Mesenchymal stem cell (in vitro differentiated cells and primary cell): ENCODE measurements around the gene CD151.

Source experiments
- DNase-seq: peaks from one replicate; pipeline ENCODE4 v3.0.0-alpha.2; 2013
- H2AFZ ChIP-seq: one replicate; pipeline ENCODE4 v1.6.1; 2013; ENCODE audit warnings: low read depth, mild to moderate bottlenecking, control low read depth, inconsistent platforms, low read length, moderate library complexity
- H2AK5ac ChIP-seq: 2 replicates; pipeline ENCODE4 v1.6.1; 2013; ENCODE audit warnings: low read length, moderate library complexity, mild to moderate bottlenecking, inconsistent platforms; ENCODE audit not compliant: severe bottlenecking
- H2BK120ac ChIP-seq: one replicate; pipeline ENCODE4 v1.6.1; 2013; ENCODE audit warnings: low read depth, mild to moderate bottlenecking, inconsistent platforms, low read length, moderate library complexity
- H2BK12ac ChIP-seq, 2 experiments: one replicate each; pipeline ENCODE4 v1.6.1; 2013; ENCODE audit warnings: inconsistent platforms in 2 of 2, low read length in 2 of 2, mild to moderate bottlenecking in 2 of 2, moderate library complexity in 2 of 2, control low read depth in 1 of 2
- H2BK15ac ChIP-seq: one replicate; pipeline ENCODE4 v1.6.1; 2013; ENCODE audit warnings: mild to moderate bottlenecking, low read depth, inconsistent platforms; ENCODE audit not compliant: poor library complexity, severe bottlenecking
- H2BK5ac ChIP-seq: 2 replicates; pipeline ENCODE4 v1.6.1; 2013; ENCODE audit warnings: low read depth, mild to moderate bottlenecking, low read length, control low read depth, inconsistent platforms; ENCODE audit not compliant: poor library complexity, severe bottlenecking
- H3K14ac ChIP-seq, 2 experiments: one replicate each; pipeline ENCODE4 v1.6.1; 2013; ENCODE audit warnings: inconsistent platforms in 2 of 2, low read length in 2 of 2, control low read depth in 1 of 2, mild to moderate bottlenecking in 1 of 2, moderate library complexity in 1 of 2
- H3K18ac ChIP-seq, 2 experiments: one replicate each; pipeline ENCODE4 v1.6.1; 2013; ENCODE audit warnings: inconsistent platforms in 2 of 2, low read length in 2 of 2, control low read depth in 1 of 2, low read depth in 1 of 2, mild to moderate bottlenecking in 1 of 2
- H3K23ac ChIP-seq, 2 experiments: one replicate each; pipeline ENCODE4 v1.6.1; 2013; ENCODE audit warnings: inconsistent platforms in 2 of 2, low read length in 2 of 2, mild to moderate bottlenecking in 2 of 2, moderate library complexity in 2 of 2, control low read depth in 1 of 2
- H3K27ac ChIP-seq: 2 replicates; pipeline ENCODE4 v1.5.1; 2013; ENCODE audit warnings: mild to moderate bottlenecking, moderate library complexity, low read length, control low read depth, inconsistent platforms; ENCODE audit not compliant: poor library complexity, severe bottlenecking
- H3K27me3 ChIP-seq, 2 experiments: 2 replicates each; pipeline versions ENCODE4 v1.6.1 to v1.7.0; 2013; ENCODE audit warnings: low read length in 2 of 2, mild to moderate bottlenecking in 2 of 2, moderate library complexity in 2 of 2, control low read depth in 1 of 2, inconsistent platforms in 1 of 2; ENCODE audit not compliant: control insufficient read depth in 1 of 2, insufficient read depth in 1 of 2
- H3K36me3 ChIP-seq, 2 experiments: 2 replicates each; pipeline versions ENCODE4 v1.6.1 to v1.7.0; 2013; ENCODE audit warnings: low read length in 2 of 2, control low read depth in 1 of 2, inconsistent platforms in 1 of 2, low read depth in 1 of 2, mild to moderate bottlenecking in 1 of 2; ENCODE audit not compliant: insufficient read depth in 2 of 2, control insufficient read depth in 1 of 2
- H3K4ac ChIP-seq, 2 experiments: one replicate each; pipeline ENCODE4 v1.6.1; 2013; ENCODE audit warnings: inconsistent platforms in 2 of 2, low read length in 2 of 2, mild to moderate bottlenecking in 2 of 2, moderate library complexity in 2 of 2, control low read depth in 1 of 2, low read depth in 1 of 2
- H3K4me1 ChIP-seq: 2 replicates; pipeline ENCODE4 v1.6.1; 2013; ENCODE audit warnings: low read depth, low read length, control low read depth; ENCODE audit not compliant: control insufficient read depth, insufficient read depth
- H3K4me2 ChIP-seq: 2 replicates; pipeline ENCODE4 v1.6.1; 2013; ENCODE audit warnings: low read length, mild to moderate bottlenecking, inconsistent platforms; ENCODE audit not compliant: poor library complexity, severe bottlenecking
- H3K4me3 ChIP-seq, 2 experiments: 2 replicates each; pipeline versions ENCODE4 v1.5.1 to v1.7.0; 2013; ENCODE audit warnings: low read length in 2 of 2, mild to moderate bottlenecking in 2 of 2, control low read depth in 1 of 2, low read depth in 1 of 2; ENCODE audit not compliant: insufficient read depth in 1 of 2
- H3K79me1 ChIP-seq: replicated peaks from 2 replicates; pipeline ENCODE4 v1.6.1; 2013; ENCODE audit warnings: mild to moderate bottlenecking, control low read depth, low read length, inconsistent platforms; ENCODE audit not compliant: poor library complexity, severe bottlenecking
- H3K9ac ChIP-seq: 2 replicates; pipeline ENCODE4 v1.7.0; 2013; ENCODE audit warnings: mild to moderate bottlenecking, low read length, moderate library complexity
- H3K9me3 ChIP-seq: 2 replicates; pipeline ENCODE4 v1.7.0; 2013; ENCODE audit warnings: mild to moderate bottlenecking, low read length; ENCODE audit not compliant: control insufficient read depth
- H4K8ac ChIP-seq: one replicate; pipeline ENCODE4 v1.6.1; 2013; ENCODE audit warnings: inconsistent platforms, mild to moderate bottlenecking, low read length, moderate library complexity
- H4K91ac ChIP-seq: one replicate; pipeline ENCODE4 v1.6.1; 2013; ENCODE audit warnings: mild to moderate bottlenecking, low read length, inconsistent platforms
- WGBS: methylation state at CpG from one replicate; pipeline ENCODE4 v1.1.7; 2013; ENCODE audit warnings: mixed read lengths; 5-methylcytosine and 5-hydroxymethylcytosine counted together

CD151 gene

GRCh38 chr11:852762-853161 is 20.0 kb downstream of the CD151 start:
- 93% methylated on average over 13 of the region's 15 CpGs for WGBS
- Histone ChIP-seq H3K27me3 (no peaks in the 10 kb centered on the region), H3K4me1 (peaks cover 68% of the 10 kb centered on the region), H3K4me2 (no peak overlapping the region), H2BK15ac (no peak overlapping the region), H3K27ac (no peak overlapping the region), H3K79me1 (peaks cover 26% of the 10 kb centered on the region), H2AFZ (no peak overlapping the region), H4K8ac (no peak overlapping the region), H2AK5ac (no peak overlapping the region), H2BK5ac (no peak overlapping the region), H3K4me3 (no peak overlapping the region), H3K18ac (no peak overlapping the region), H3K36me3 (peaks cover 7 to 44% of the 10 kb centered on the region in 2 experiments), H3K4ac (no peak overlapping the region), H3K9ac (no peak overlapping the region), H4K91ac (no peak overlapping the region), H2BK120ac (no peak overlapping the region), H3K14ac (no peak overlapping the region), H3K9me3 (no peaks in the 10 kb centered on the region), H2BK12ac (no peak overlapping the region), H3K23ac (no peak overlapping the region)
- no peak for DNase-seq

- H3K36me3 ChIP-seq, result peaks cover 7 to 55% of the 10 kb centered on the region in 2 experiments
- no peak overlapping the region for H2BK12ac ChIP-seq
- no peak overlapping the region for H3K27ac ChIP-seq
- H4K8ac ChIP-seq, result no peak overlapping the region
- WGBS, result 96% methylated on average over 27 of the region's 27 CpGs
- no peak overlapping the region for H2BK15ac ChIP-seq
- H2BK120ac ChIP-seq, result no peak overlapping the region
- no peak overlapping the region for H2AK5ac ChIP-seq
- H3K4me1 ChIP-seq, result peaks cover 63% of the 10 kb centered on the region
- H3K18ac ChIP-seq, result no peak overlapping the region
- H3K27me3 ChIP-seq, result no peaks in the 10 kb centered on the region
- H2AFZ ChIP-seq, result no peak overlapping the region
- DNase-seq, result no peak
- H3K9me3 ChIP-seq, result no peaks in the 10 kb centered on the region
- no peak overlapping the region for H3K4me2 ChIP-seq
- no peak overlapping the region for H3K23ac ChIP-seq
- H3K79me1 ChIP-seq, result peaks cover 31% of the 10 kb centered on the region
- no peak overlapping the region for H3K9ac ChIP-seq
- no peak overlapping the region for H3K14ac ChIP-seq
- H3K4ac ChIP-seq, result no peak overlapping the region
- no peak overlapping the region for H3K4me3 ChIP-seq
- H4K91ac ChIP-seq, result no peak overlapping the region
- H2BK5ac ChIP-seq, result no peak overlapping the region
Measured at GRCh38 chr11:853682-854448, 21.1 kb downstream of the CD151 start.

- WGBS, result 90% methylated on average over 20 of the region's 20 CpGs
Measured at GRCh38 chr11:854601-855329, 22.0 kb downstream of the CD151 start.

GRCh38 chr11:855330-855674 is 22.6 kb downstream of the CD151 start:
- Histone ChIP-seq H3K27me3 (no peaks in the 10 kb centered on the region), H2AFZ (no peak overlapping the region), H3K14ac (no peak overlapping the region), H4K91ac (no peak overlapping the region), H3K4me3 (no peak overlapping the region), H3K79me1 (peaks cover 38% of the 10 kb centered on the region), H3K36me3 (peaks cover 7 to 61% of the 10 kb centered on the region in 2 experiments), H3K9me3 (no peaks in the 10 kb centered on the region), H2AK5ac (no peak overlapping the region), H3K27ac (no peak overlapping the region), H3K4me1 (peaks cover 69% of the 10 kb centered on the region), H2BK5ac (no peak overlapping the region), H3K18ac (no peak overlapping the region), H2BK12ac (no peak overlapping the region), H3K4me2 (no peak overlapping the region), H3K4ac (no peak overlapping the region), H3K9ac (no peak overlapping the region), H3K23ac (no peak overlapping the region), H4K8ac (no peak overlapping the region), H2BK120ac (no peak overlapping the region), H2BK15ac (no peak overlapping the region)
- DNase-seq, result no peak
- 99% methylated on average over 7 of the region's 7 CpGs for WGBS

More at GRCh38 chr11:854601-855329, 22.0 kb downstream of the CD151 start:
- peaks cover 33% of the 10 kb centered on the region for H3K79me1 ChIP-seq
- no peak overlapping the region for H2AK5ac ChIP-seq
- H3K23ac ChIP-seq, result no peak overlapping the region
- H4K8ac ChIP-seq, result no peak overlapping the region
- H3K4ac ChIP-seq, result no peak overlapping the region
- no peak overlapping the region for H3K18ac ChIP-seq
- H2BK120ac ChIP-seq, result no peak overlapping the region
- no peak overlapping the region for H3K9ac ChIP-seq
- DNase-seq, result no peak
- peaks cover 7 to 58% of the 10 kb centered on the region in 2 experiments for H3K36me3 ChIP-seq
- H3K4me3 ChIP-seq, result no peak overlapping the region
- no peak overlapping the region for H2BK5ac ChIP-seq
- H3K4me1 ChIP-seq, result peaks cover 67% of the 10 kb centered on the region
- no peak overlapping the region for H2AFZ ChIP-seq
- no peak overlapping the region for H3K27ac ChIP-seq
- no peak overlapping the region for H2BK12ac ChIP-seq
- no peak overlapping the region for H4K91ac ChIP-seq
- no peak overlapping the region for H3K4me2 ChIP-seq
- H3K14ac ChIP-seq, result no peak overlapping the region
- H2BK15ac ChIP-seq, result no peak overlapping the region
- no peaks in the 10 kb centered on the region for H3K27me3 ChIP-seq
- no peaks in the 10 kb centered on the region for H3K9me3 ChIP-seq
